ENCODE measurements around the gene TNFRSF11A.

The TNFRSF11A gene

DNA sequence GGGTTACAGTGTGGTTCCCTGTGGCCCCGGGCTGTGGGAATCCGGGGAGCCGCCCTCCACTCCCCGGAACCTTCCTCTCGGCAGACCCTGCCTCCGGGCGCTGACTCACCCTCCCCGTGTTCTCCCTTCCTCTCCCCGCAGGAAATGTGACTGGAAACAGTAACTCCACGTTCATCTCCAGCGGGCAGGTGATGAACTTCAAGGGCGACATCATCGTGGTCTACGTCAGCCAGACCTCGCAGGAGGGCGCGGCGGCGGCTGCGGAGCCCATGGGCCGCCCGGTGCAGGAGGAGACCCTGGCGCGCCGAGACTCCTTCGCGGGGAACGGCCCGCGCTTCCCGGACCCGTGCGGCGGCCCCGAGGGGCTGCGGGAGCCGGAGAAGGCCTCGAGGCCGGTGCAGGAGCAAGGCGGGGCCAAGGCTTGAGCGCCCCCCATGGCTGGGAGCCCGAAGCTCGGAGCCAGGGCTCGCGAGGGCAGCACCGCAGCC, 59.5 kb downstream of the TNFRSF11A start:
- peak; percentile 12 for DNase-seq

- no peak for DNase-seq
Measured at GRCh38 chr18:62386091-62386490, 61.0 kb downstream of the TNFRSF11A start.

GRCh38 chr18:62386601-62387000, 61.5 kb downstream of the TNFRSF11A start:
- DNase-seq: no peak

- no peak for DNase-seq
Measured at GRCh38 chr18:62387257-62387656, 62.1 kb downstream of the TNFRSF11A start.

DNA sequence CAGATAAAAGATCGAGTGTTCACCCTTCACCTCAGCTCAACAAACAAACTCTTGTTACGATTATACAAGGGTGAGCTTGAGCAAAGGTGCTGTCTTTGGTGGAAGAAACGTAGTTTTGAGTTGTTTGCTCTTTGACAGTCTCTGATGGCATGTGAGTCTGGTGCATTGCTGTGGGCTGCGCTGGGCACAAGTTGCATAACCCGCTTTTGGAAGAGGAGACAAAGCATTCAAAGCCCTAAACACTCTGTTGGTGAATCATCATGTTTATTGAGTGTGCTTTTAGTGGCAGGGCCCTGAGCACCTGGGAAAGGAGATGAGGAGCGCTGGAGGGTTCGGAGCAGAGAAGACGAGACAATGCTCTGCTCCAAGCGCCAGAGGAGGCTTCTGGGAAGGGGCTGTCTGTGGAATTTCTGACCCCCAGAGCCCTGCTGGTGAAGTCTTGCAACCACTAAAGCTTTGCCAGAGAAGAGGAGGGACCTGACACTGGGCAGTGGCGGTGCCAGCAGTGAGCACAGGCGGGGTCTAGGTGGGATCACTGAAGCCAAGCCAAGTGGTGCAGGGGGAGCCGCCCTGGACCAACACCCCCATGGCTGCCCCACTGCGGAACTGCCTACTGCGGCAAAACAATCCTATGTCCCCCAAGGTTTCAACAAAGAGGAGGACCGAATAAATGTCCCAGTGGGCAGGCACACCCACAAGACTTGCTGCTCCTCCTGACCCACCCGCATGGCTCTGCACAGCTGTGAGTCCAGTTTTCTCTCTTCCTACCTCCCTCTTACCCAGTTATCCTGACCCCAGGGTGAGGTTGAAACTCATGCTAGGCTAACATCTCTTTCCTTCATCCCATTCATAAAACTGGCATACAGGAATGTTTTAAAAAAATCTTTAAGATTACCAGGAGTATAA, 64.0 kb downstream of the TNFRSF11A start:
- no peak for DNase-seq

DNA sequence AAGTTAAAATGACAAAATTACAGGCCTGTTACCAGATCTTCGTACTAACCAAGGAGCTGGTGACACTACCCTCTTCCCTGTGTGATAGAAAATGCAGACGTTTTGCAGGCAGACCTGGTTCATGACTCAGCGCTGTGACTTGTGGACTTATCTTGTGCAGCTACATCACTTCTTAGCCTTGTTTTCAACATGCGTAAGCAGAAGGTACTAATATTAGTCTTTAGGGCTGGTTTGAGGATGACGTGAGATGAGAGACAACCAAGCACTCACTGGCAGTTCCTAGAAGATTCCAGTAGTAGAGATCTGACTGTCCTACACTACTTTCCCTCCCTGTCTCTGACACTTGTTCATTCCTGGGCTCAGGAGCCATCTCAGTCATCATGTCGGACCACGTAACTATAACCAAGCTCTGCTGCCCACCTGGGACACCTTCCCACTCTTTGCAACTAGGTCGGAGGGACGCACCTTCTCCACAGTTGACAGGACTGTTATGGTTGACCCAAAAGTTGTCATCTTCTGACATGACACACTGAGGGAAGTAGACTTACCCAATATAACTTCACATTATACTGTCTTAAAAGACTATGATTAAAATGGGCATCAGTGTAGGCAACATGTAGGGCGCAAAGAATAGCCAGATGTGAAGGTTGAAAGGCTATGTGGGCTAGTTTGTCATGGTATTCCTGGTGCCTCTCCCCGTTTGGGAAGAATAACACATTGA, 64.8 kb downstream of the TNFRSF11A start:
- DNase-seq: no peak

DNA sequence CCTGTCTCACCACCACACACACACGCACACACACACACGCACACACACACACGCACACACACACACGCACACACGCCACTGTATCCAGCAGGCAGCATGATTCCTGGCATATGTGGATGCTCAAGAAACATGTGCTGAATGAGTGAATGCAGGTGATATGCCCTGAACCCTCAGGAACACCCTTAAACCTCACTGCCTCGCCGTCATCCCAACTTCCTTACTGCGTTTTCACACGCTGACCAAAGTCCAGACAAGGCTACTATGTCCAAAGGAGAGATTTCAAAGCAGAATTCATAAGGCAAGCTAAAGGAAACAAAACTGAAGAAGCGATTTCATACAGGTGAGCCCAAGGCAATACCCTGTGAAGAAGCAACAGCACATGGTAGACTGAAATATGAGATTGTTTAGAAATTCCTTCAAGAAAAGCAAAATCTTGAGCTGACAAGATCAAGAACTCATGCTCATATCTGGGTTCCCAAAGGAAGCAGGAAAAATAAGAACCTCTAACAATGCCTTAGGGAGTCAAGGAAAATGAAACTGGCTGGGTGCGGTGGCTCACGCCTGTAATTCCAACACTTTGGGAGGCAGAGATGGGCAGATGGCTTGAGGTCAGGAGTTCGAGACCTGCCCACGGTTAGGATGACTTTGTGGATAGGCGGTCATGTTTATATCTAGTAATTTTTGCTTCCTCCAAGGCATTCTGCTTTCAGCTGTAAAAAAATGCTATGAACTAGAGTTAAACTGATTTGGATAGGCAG, 69.1 kb downstream of the TNFRSF11A start:
- no peak for DNase-seq

DNA sequence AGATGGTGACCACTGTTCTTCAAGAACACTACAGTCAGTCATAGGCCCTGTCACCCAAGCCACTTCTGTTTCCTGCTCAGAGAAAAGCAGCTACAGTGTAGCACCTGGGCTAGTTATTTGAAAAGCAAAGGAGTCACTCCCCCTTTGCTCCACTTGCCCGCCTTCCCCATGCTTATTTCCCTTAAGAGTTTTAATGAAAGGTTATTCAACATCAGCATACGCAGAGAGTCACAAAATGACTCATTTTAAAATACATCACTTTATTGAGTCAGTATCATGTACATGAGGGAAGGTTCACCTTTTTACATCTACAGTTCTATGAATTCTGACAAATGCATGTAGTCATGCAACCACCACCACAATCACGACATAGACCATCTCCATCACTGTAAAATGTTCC, 71.3 kb downstream of the TNFRSF11A start:
- no peak for DNase-seq

DNA sequence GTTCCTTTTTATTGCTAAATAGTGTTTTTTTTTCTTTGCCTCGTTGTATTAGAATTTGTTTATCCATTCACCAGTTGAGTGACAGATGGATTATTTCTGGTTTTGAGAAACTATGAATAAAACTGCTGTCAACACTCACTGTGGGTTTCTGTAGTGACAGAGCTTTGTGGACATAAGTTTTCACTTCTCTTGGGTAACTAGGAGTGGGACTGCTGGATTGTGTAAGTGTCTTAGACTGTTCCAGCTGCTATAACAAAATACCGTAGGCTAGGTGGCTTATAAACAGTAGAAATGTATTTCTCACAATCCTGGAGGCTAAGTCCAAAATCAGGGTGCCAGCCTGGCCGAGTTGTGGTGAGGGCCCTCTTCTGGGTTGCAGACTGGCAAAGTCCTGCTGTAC, 71.9 kb downstream of the TNFRSF11A start:
- DNase-seq: no peak

GRCh38 chr18:62398291-62398690, 73.2 kb downstream of the TNFRSF11A start:
- DNase-seq: no peak

DNA sequence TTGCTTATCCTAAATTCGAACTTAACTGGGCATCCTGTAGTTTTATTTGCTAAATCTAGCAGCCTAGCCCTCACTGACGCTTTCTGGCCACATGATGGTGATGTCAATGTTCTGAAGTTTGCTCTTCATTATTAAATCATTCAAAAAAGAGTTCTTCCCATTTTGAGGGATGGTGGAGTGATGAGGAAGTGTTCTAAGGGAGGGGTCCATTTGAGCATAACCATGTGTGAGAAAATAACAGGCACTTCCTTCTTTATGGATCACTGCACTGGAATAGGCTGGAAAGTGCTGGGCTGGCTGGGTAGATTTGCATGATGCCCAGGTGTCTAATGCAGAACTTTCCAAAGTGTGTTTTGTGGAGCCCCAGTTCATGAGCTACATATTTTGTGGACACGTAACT, 74.2 kb downstream of the TNFRSF11A start:
- DNase-seq: no peak

DNA sequence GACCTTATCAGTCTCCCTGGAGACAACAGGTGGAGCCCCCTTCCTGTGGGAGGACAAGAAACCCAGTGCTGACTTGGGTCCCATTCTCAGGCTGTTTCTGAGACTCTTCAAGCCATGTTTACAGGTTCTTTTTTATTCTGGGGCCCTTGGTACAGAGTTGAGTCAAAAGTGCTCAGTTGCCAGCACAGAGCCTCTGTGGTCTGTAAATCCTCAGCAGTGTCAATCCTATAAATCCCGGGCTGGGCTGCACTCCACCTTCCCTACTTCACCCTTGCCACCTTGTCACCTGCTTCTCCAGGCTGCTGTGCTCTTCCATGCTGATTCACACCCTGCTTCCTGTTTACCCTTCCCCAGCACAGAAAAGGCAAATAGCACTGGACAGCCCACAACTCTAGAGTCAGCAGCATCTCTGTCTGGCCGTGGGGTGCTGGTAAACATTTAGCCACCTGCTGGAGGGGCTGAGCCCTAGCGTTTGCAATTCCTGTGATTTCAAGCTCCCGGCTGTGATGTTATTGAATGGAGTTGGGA, 74.7 kb downstream of the TNFRSF11A start:
- DNase-seq: no peak

DNA sequence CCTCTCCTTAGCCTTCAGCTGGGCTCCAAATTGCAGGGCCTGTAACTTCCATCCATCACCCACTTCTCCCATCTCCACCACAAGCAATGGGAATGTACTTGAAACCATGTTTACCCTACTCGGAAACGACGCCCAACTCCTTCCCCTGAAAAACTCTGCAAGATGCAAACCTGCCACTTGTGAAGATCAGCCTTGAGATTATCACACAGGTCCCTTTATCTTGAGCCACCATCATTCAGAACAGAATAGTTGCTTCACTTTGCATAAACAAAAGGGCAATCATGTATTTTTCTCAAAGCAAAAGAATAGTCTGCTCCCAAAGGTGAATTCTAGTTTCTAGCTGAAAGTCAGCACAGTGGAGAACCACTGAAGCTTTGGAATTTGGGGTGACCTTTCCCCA, 75.8 kb downstream of the TNFRSF11A start:
- DNase-seq: no peak

DNA sequence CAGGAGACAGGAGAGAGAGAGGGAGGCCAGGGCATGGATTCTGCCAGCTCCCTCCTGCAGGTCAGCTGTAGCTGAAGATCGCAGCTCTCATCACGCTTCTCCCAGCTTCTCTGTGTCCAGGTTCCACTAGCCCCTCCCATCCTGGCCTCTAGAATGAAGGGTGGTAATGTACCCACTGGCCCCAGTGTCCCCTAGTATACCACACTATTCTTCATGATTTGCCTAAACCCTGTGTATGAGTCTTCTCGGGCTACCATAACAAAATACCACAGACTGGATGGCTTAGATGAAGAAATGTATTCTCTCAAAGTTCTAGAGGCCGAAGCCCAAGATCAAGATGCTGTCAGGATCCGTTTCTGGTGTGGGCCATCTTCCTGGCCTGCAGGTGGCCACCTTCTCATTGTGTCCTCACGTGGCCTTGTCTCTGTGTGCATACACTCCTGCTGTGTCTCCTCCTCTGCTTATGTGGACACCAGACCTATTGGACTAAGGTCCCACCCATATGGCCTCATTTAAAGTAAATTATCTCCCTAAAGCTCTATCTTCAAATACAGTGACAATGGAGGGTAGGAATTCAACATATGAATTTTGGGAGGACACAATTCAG, 77.3 kb downstream of the TNFRSF11A start:
- DNase-seq: no peak

DNA sequence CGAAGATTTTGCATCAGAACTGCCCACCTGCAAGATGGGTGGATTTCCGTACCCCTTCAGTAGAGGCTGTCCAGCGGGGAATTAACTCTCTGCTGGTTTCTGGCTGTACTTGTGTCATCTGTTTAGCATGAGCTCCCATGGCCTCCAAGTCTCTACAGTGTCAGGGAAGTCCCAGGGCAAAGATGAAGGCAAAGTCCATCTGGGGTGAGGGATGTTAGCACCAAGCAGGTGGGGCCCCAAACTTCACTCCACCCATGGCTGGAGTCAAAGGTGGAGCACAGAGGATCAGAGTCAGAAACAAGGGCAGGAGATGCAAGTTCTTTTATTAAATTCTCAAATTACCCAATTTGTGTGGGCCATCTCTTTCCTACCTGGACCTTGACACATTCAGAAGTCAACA, 78.0 kb downstream of the TNFRSF11A start:
- DNase-seq: no peak

DNA sequence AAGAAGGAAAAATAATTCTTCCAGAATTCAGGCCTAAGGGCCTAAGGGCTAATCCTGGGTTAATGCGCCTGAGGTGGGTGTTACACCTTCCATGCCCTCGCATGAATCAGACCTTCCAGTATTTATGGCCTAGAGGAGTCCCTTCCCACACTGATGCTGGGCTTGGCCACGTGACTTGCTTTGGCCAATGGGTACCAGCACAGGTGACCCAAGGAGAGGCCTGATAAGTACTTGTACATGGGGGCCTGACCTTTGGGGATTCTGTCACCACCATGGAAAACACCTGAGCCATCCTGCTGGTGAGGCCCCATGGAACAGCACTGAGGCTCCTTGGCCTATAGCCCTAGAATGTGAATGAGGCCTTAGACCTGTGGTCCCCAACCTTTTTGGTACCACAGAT, 79.8 kb downstream of the TNFRSF11A start:
- no peak for DNase-seq

DNA sequence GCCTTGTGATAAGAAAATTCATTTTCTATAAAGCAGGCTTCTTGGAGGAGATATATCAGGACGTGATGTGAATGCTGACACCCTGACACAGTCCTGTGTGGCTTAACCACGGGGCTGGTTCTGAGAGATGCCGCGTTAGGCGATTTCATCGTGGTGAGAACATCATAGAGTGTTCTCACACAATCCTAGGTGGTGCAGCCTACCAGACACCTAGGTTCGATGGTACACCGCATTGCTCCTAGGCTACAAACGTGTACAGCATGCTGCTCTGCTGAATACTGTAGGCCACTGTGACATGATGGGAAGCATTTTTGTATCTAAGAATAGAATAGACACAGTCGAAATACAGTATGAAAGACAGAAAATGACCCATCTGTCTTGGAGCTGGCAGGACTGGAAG, 82.5 kb downstream of the TNFRSF11A start:
- no peak for DNase-seq

DNA sequence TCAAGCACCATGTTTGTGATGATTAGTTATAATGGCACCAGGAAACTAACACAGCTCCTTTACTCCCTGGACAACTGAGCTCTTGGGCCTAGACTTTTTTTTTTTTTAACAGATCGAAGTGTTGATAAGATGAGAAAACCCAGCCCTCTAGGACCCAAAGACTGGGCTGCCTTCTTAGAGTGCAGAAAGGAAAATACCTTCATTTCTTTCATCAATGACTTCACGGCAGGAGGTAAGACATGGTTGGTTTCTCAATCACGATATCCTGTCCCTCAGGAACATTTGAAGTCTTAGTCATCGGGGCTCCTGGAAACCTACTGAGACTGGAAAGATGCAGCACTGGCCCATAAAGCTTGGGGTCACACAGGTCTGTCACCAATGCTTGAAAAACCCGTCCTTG, 84.7 kb downstream of the TNFRSF11A start:
- DNase-seq: no peak

- DNase-seq: no peak
Measured at GRCh38 chr18:62412231-62412979, 87.3 kb downstream of the TNFRSF11A start.

DNA sequence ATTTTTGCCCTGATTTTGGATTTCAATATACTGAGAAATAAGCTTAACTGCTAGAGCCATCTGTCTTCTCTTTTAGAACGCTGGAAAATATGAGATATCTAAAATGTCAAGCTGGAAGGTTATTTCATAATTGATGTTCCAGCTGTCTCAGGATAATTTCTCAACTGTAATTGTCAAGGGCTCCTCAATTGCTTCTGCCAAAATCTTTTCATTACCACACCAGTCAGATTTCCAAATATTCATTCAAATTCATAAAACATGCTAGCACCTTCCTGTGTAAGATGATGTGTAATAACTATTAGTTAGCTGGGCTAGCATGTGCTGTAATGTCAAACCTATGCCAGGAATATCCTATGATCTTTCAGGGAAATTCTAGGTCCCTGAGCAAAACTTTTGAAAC, 88.1 kb downstream of the TNFRSF11A start:
- no peak for DNase-seq

GRCh38 chr18:62418258-62418657, 93.1 kb downstream of the TNFRSF11A start:
- DNase-seq: no peak

DNA sequence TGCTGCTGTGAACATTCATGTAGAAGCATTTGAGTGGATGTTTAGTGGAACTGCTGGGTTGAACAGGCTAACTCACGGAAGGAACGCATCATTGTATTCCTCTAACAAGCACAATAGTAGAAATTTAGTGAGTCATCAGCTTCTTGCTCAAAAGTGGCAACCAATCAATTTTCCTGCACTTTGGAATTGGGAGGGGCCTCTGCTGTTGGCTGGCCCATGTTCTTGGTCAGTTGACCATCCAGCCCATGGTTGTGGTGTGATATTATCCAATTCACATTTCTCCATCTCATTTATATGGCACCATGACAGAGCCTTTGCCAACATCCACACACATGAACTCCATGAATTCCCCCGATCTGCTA, 95.0 kb downstream of the TNFRSF11A start:
- peak; percentile 11 for DNase-seq
